UCSD-AML1 (cell line): ENCODE results near the gene PPP1R1A.

ENCODE experiments used
- DNase-seq: peaks from one replicate; lab custom pipeline; 2025; ENCODE audit not compliant: unreplicated experiment; lab: John Stamatoyannopoulos, UW

PPP1R1A gene

GRCh38 chr12:54571193-54572188 lies 17.0 kb downstream of the PPP1R1A start:
- no peak for DNase-seq

GRCh38 chr12:54569995-54570528 lies 18.4 kb downstream of the PPP1R1A start:
- no peak for DNase-seq

- no peak for DNase-seq
These were observed 19.4 kb downstream of the PPP1R1A start for GRCh38 chr12:54569072-54569471.

GRCh38 chr12:54566792-54567191 lies 21.7 kb downstream of the PPP1R1A start:
- no peak for DNase-seq

- no peak for DNase-seq
These were observed 22.4 kb downstream of the PPP1R1A start for GRCh38 chr12:54565986-54566544.

- no peak for DNase-seq
These were observed 23.0 kb downstream of the PPP1R1A start for GRCh38 chr12:54565310-54565985.

- DNase-seq, result no peak
These were observed 23.7 kb downstream of the PPP1R1A start for GRCh38 chr12:54564768-54565167.

GRCh38 chr12:54563787-54564186 lies 24.7 kb downstream of the PPP1R1A start:
- no peak for DNase-seq

- DNase-seq, result no peak
These were observed 25.6 kb downstream of the PPP1R1A start for GRCh38 chr12:54562750-54563356.

- peak; percentile 30 for DNase-seq
These were observed 27.3 kb downstream of the PPP1R1A start for GRCh38 chr12:54561164-54561563.

GRCh38 chr12:54560374-54560858 lies 28.0 kb downstream of the PPP1R1A start:
- peak; percentile 16 for DNase-seq

GRCh38 chr12:54558759-54559158 lies 29.7 kb downstream of the PPP1R1A start:
- DNase-seq, result no peak

GRCh38 chr12:54558311-54558710 lies 30.1 kb downstream of the PPP1R1A start:
- DNase-seq, result no peak

- DNase-seq, result no peak
These were observed 32.7 kb downstream of the PPP1R1A start for GRCh38 chr12:54555670-54556257.

- DNase-seq, result no peak
These were observed 38.5 kb downstream of the PPP1R1A start for GRCh38 chr12:54549774-54550451.

- DNase-seq, result no peak
These were observed 41.9 kb downstream of the PPP1R1A start for GRCh38 chr12:54546511-54546910.

- no peak for DNase-seq
These were observed 43.7 kb downstream of the PPP1R1A start for GRCh38 chr12:54544743-54545142.

GRCh38 chr12:54543526-54543925 lies 44.9 kb downstream of the PPP1R1A start:
- no peak for DNase-seq

- no peak for DNase-seq
These were observed 46.6 kb downstream of the PPP1R1A start for GRCh38 chr12:54541751-54542290.
